COLO668 (cell line): ENCODE data around the gene SORCS2.

Experiments
- DNase-seq: peaks from one replicate; lab custom pipeline; 2025; ENCODE audit not compliant: unreplicated experiment; lab: John Stamatoyannopoulos, UW

The SORCS2 gene

GRCh38 chr4:7399440-7400234 is 207.3 kb downstream of the SORCS2 start:
- DNase-seq: no peak

- DNase-seq: no peak
Measured at GRCh38 chr4:7400671-7401298, 208.4 kb downstream of the SORCS2 start.

GRCh38 chr4:7402526-7402925 is 210.2 kb downstream of the SORCS2 start:
- DNase-seq: no peak

- DNase-seq: no peak
Measured at GRCh38 chr4:7403001-7403400, 210.7 kb downstream of the SORCS2 start.

- DNase-seq: no peak
Measured at GRCh38 chr4:7408166-7408565, 215.8 kb downstream of the SORCS2 start.

GRCh38 chr4:7410446-7410845 is 218.1 kb downstream of the SORCS2 start:
- DNase-seq: no peak

GRCh38 chr4:7411491-7411890 is 219.2 kb downstream of the SORCS2 start:
- DNase-seq: no peak

- no peak for DNase-seq
Measured at GRCh38 chr4:7411896-7412553, 219.7 kb downstream of the SORCS2 start.

GRCh38 chr4:7412554-7412912 is 220.2 kb downstream of the SORCS2 start:
- no peak for DNase-seq

GRCh38 chr4:7414046-7414445 is 221.7 kb downstream of the SORCS2 start:
- DNase-seq: no peak

GRCh38 chr4:7414736-7415510 is 222.6 kb downstream of the SORCS2 start:
- no peak for DNase-seq

- DNase-seq: no peak
Measured at GRCh38 chr4:7415927-7416686, 223.8 kb downstream of the SORCS2 start.

GRCh38 chr4:7416745-7417432 is 224.6 kb downstream of the SORCS2 start:
- DNase-seq: no peak

- no peak for DNase-seq
Measured at GRCh38 chr4:7417639-7418038, 225.3 kb downstream of the SORCS2 start.

- no peak for DNase-seq
Measured at GRCh38 chr4:7418131-7418943, 226.0 kb downstream of the SORCS2 start.

GRCh38 chr4:7419961-7420660 is 227.8 kb downstream of the SORCS2 start:
- no peak for DNase-seq

- no peak for DNase-seq
Measured at GRCh38 chr4:7420661-7421040, 228.3 kb downstream of the SORCS2 start.

- DNase-seq: no peak
Measured at GRCh38 chr4:7421356-7422150, 229.2 kb downstream of the SORCS2 start.
